Keratinocyte (primary cell): ENCODE data around the gene AUP1. TPM values are rescaled to one million over a fixed set of nuclear protein-coding genes. Genes with fewer than 3 reads are reported as not detected.

Experiments used
- DNase-seq: peaks from one replicate; pipeline ENCODE4 v3.0.0-alpha.2; 2011; ENCODE audit warnings: low read depth, missing footprints, low spot score
- FAIRE-seq: peaks from 2 replicates; lab custom pipeline; 2011; peaks lifted over from hg19 to GRCh38; lab: Jason Lieb, UNC
- H2AFZ ChIP-seq: 2 replicates; pipeline ENCODE4 v1.6.0; 2012; ENCODE audit warnings: low read length, control low read depth, inconsistent platforms; ENCODE audit not compliant: control insufficient read depth
- H3K27ac ChIP-seq: 2 replicates; pipeline ENCODE4 v1.5.1; 2011; ENCODE audit warnings: low read length; ENCODE audit not compliant: control insufficient read depth, insufficient read depth
- H3K27me3 ChIP-seq: 3 replicates; pipeline ENCODE4 v1.6.0; 2011; ENCODE audit warnings: low read length; ENCODE audit not compliant: control insufficient read depth, insufficient read depth; ENCODE audit errors: extremely low read depth
- H3K36me3 ChIP-seq, 2 experiments: 2 replicates in 1 of 2; 3 replicates in 1 of 2; pipeline ENCODE4 v1.5.1; 2011; ENCODE audit warnings: low read length in 2 of 2, mild to moderate bottlenecking in 1 of 2; ENCODE audit not compliant: control insufficient read depth in 2 of 2, insufficient read depth in 2 of 2; ENCODE audit errors: extremely low read depth in 1 of 2
- H3K4me1 ChIP-seq: 3 replicates; pipeline ENCODE4 v1.5.1; 2011; ENCODE audit warnings: low read length; ENCODE audit not compliant: control insufficient read depth, insufficient read depth; ENCODE audit errors: extremely low read depth
- H3K4me2 ChIP-seq: 3 replicates; pipeline ENCODE4 v1.6.0; 2011; ENCODE audit warnings: low read depth, low read length; ENCODE audit not compliant: control insufficient read depth, insufficient read depth; ENCODE audit errors: extremely low read depth
- H3K4me3 ChIP-seq, 3 experiments: fragments of 200-600 bp in 1 of 3; sonication (generic) in 1 of 3; 2 replicates in 2 of 3; 3 replicates in 1 of 3; pipeline ENCODE4 v1.5.1; 2011 to 2016; ENCODE audit warnings: low read length in 3 of 3, mild to moderate bottlenecking in 3 of 3, control low read depth in 2 of 3, inconsistent platforms in 1 of 3, low read depth in 1 of 3, mixed read lengths in 1 of 3, mixed run types in 1 of 3, moderate library complexity in 1 of 3; ENCODE audit not compliant: control insufficient read depth in 2 of 3, insufficient read depth in 2 of 3; ENCODE audit errors: extremely low read depth in 1 of 3
- H3K79me2 ChIP-seq: 2 replicates; pipeline ENCODE4 v1.6.0; 2012; ENCODE audit warnings: low read length; ENCODE audit not compliant: control insufficient read depth, insufficient read depth
- H3K9ac ChIP-seq: 3 replicates; pipeline ENCODE4 v1.6.0; 2011; ENCODE audit warnings: low read length; ENCODE audit not compliant: control insufficient read depth, insufficient read depth; ENCODE audit errors: extremely low read depth
- H3K9me1 ChIP-seq: 3 replicates; pipeline ENCODE4 v1.6.0; 2011; ENCODE audit warnings: low read length; ENCODE audit not compliant: control insufficient read depth, insufficient read depth; ENCODE audit errors: extremely low read depth
- H3K9me3 ChIP-seq: 2 replicates; pipeline ENCODE4 v1.5.1; 2012; ENCODE audit warnings: low read depth, low read length; ENCODE audit not compliant: control insufficient read depth
- H4K20me1 ChIP-seq: 3 replicates; pipeline ENCODE4 v1.6.0; 2011; ENCODE audit warnings: low read length; ENCODE audit not compliant: control insufficient read depth, insufficient read depth; ENCODE audit errors: extremely low read depth
- CTCF ChIP-seq, 3 experiments: IDR thresholded peaks in 1 of 3; conservative IDR thresholded peaks in 1 of 3; optimal IDR thresholded peaks in 1 of 3; 2 replicates in 2 of 3; 3 replicates in 1 of 3; pipeline versions ENCODE3 to v1.5.1; 2011; ENCODE audit warnings: low read length in 3 of 3, mild to moderate bottlenecking in 3 of 3, moderate library complexity in 2 of 3, control low read depth in 1 of 3, inconsistent platforms in 1 of 3; ENCODE audit not compliant: insufficient read depth in 2 of 3; ENCODE audit errors: extremely low read depth in 1 of 3
- EZH2 ChIP-seq: IDR thresholded peaks from one replicate; pipeline ENCODE4 v1.6.1; 2012; ENCODE audit warnings: inconsistent platforms, mild to moderate bottlenecking, low read length, moderate library complexity
- dilution Hi-C: fragments of 300-500 bp; cut with MboI; formaldehyde crosslinking; loops from one replicate; pipeline ENCODE4 v1.7.0; 2020; ENCODE audit warnings: low sequenced_read_pairs; ENCODE audit not compliant: extremely low pct_ligation_motif_present
- polyA plus RNA-seq, 5 experiments: library from polyadenylated mRNA; depleted of rRNA in 3 of 5; stranded (reverse) in 3 of 5; stranded (forward) in 1 of 5; unstranded in 1 of 5; fragments of >200 nt; gene quantifications; 1 replicate in 1 of 5; 2 replicates in 3 of 5; 3 replicates in 1 of 5; pipeline versions ENCODE4 v1.2.1 to v1.2.3, GENCODE V29; 2011 to 2012; ENCODE audit warnings: missing spikeins in 2 of 5, low read depth in 1 of 5, low replicate concordance in 1 of 5

The AUP1 gene
- polyA plus RNA-seq, 1 donor (not counting 4 experiments of a cell fraction or from before 2014, with no cell fraction given) = 94.9 TPM

- Histone ChIP-seq H3K4me1 (peaks cover 33% of the 10 kb centered on the region), H3K4me2 (peak within 1 kb of the TSS; percentile 69), H3K36me3 (peaks cover 0 to 4% of the 10 kb centered on the region in 2 experiments), H3K9ac (peak within 1 kb of the TSS; percentile 33), H3K79me2 (no peaks in the 10 kb centered on the region), H3K9me1 (no peaks in the 10 kb centered on the region), H3K27ac (no peak within 1 kb of the TSS), H3K9me3 (no peaks in the 10 kb centered on the region), H2AFZ (peak within 1 kb of the TSS; percentile 41), H3K4me3 (peak within 1 kb of the TSS; percentile 9 to 53 (median 26)), H4K20me1 (no peaks in the 10 kb centered on the region), H3K27me3 (peaks cover 41% of the 10 kb centered on the region)
- TF ChIP-seq EZH2 = peak; percentile 13
- no peak for TF ChIP-seq CTCF (optimal IDR thresholded peaks at IDR 0.05 in 1 of 3, IDR thresholded peaks at IDR 0.05 in 1 of 3, conservative IDR thresholded peaks at IDR 0.05 in 1 of 3; ENCODE audit: extremely low read depth in 1 of 3, insufficient read depth in 2 of 3, low read length in 3 of 3)
- FAIRE-seq (no peak), DNase-seq (no peak)
- dilution Hi-C loops = no loop called here
Measured at GRCh38 chr2:74499267-74499939, 30.1 kb downstream of the AUP1 start, which contains the start of gene LBX2. TSS of gene LBX2 (minus strand) at chr2:74499603. CDS start at chr2:74499537, 66 bp downstream.

- peaks cover under 1 to 3% of the 10 kb centered on the region in 2 experiments for H3K36me3 ChIP-seq
- peaks cover 33% of the 10 kb centered on the region for H3K4me1 ChIP-seq
- H3K79me2 ChIP-seq = no peaks in the 10 kb centered on the region
- TF ChIP-seq CTCF (optimal IDR thresholded peaks at IDR 0.05 in 1 of 3, IDR thresholded peaks at IDR 0.05 in 1 of 3, conservative IDR thresholded peaks at IDR 0.05 in 1 of 3; ENCODE audit: extremely low read depth in 1 of 3, insufficient read depth in 2 of 3, low read length in 3 of 3) (no peak), EZH2 (peak; percentile 87)
- H3K4me2 ChIP-seq = peak overlapping the region; percentile 69
- peaks cover 41% of the 10 kb centered on the region for H3K27me3 ChIP-seq
- no peaks in the 10 kb centered on the region for H3K9me1 ChIP-seq
- H2AFZ ChIP-seq = peak overlapping the region; percentile 41
- DNase-seq = no peak
- dilution Hi-C loops = no loop called here
- H3K9me3 ChIP-seq = no peaks in the 10 kb centered on the region
- H3K4me3 ChIP-seq = peak overlapping the region; percentile 9 to 53 (median 26)
- H3K9ac ChIP-seq = peak overlapping the region; percentile 33
- H4K20me1 ChIP-seq = no peaks in the 10 kb centered on the region
- no peak overlapping the region for H3K27ac ChIP-seq
- FAIRE-seq = no peak
Measured at GRCh38 chr2:74498500-74499266, 30.8 kb downstream of the AUP1 start.
